Activated T-cell treated with anti-CD3 and anti-CD28 coated beads for 4 hours (primary cell): ENCODE results near the gene TET2.
"Not testable (repeated sequence)": the region's sequence is repeated elsewhere in the genome, so short reads cannot be mapped to it uniquely, and the experiment has no call there.

ENCODE experiments used
- DNase-seq: peaks from one replicate; pipeline ENCODE4 v3.0.0-alpha.2; 2020

The TET2 gene

DNA sequence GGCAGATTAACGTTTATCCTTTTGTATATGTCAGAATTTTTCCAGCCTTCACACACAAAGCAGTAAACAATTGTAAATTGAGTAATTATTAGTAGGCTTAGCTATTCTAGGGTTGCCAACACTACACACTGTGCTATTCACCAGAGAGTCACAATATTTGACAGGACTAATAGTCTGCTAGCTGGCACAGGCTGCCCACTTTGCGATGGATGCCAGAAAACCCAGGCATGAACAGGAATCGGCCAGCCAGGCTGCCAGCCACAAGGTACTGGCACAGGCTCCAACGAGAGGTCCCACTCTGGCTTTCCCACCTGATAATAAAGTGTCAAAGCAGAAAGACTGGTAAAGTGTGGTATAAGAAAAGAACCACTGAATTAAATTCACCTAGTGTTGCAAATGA, 94.8 kb downstream of the TET2 start:
- DNase-seq, result no peak

DNA sequence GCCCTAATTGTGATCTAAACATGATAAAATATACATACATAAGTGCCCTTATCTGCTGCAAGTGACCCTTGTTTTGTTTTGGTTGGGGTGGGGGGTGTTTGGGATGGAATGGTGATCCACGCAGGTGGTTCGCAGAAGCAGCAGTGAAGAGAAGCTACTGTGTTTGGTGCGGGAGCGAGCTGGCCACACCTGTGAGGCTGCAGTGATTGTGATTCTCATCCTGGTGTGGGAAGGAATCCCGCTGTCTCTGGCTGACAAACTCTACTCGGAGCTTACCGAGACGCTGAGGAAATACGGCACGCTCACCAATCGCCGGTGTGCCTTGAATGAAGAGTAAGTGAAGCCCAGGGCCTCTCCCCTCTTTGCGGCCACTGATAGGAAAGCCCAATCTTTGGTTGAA, 96.8 kb downstream of the TET2 start:
- no peak for DNase-seq

DNA sequence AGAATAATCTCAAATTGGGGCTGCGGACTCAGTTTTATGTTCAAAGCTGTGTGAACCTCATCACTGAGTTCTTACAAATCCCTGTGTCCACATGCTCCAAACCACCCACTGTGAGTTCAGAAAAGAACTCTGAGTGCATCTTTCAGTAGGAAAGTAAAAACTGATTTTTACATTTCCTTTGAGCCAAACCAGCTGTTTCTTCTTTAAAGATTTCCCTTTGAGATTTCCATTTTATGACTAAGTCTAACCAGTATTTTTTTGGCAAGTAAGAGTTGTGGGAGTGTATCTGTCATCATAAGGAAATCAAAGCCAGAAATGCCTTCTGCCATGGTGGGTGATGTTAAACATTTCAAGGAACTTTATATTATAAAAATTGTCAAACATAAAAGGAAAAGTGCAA, 100.0 kb downstream of the TET2 start:
- no peak for DNase-seq

DNA sequence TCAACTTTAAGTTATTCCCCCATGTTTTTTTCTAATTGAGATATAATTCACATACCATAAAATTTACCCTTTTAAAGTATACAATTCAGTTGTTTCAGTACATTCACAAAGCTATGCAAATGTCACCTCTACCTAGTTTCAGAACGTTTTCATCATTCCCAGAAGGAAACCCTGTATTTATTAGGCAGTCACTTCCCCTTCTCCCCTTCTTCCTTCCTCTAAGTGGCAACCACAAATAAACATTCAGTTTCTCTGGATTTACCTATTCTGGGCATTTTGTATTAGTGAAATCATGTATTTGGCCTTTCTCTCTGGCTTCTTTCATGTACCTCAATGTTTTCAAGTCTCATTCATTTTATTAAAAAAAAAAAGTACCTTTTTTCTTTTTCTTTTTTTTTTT, 101.9 kb downstream of the TET2 start:
- DNase-seq, result no peak

DNA sequence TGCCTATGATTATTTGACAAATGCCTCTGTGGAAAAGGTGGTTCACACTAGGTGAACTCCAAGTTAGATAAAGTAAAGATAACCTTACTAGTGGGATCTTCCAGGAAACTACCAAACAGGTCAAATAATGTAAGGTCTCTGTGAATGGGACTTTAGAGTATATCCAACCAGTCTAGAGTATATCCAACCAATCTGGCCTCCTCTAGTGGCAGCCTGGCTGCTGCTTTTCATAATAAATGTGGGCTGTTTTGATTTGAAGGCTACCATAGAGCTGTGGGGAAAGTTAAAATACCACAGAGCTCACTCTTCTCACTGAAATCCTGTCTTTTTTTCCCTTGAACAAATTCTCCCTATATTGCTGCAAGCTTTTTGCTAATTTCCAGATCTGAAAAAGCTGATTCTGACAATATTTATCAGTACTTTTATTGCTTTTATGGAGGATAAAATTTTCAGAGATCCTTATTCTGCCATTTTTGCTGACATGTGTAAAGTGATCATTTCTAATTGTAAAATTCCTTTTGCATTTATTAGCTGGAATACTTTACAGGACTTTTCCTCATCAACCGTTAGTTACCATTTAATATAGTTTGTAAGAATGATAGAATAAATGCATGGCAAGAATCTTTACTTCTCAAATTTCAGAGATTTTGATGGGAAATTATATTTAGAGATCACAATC, 111.3 kb downstream of the TET2 start:
- no peak for DNase-seq

DNA sequence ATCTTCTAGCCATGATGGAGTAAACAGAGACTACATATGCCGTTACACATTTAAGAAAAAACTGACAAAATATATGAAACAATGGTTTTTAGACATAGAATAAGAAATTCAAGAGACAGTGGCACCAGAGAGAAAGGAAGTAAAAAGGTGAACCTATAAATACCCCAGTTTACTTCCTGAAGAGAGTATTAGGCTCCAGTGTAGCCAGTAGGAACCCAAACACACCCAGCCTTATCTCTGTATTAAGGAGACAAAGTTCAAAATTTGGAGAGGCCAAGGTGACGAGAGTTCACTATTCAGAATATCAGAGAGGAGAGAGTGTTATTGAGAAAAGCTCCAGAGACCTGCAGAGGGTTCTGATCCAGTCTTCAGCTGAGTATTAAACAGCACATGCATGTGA, 119.0 kb downstream of the TET2 start:
- DNase-seq, result no peak

DNA sequence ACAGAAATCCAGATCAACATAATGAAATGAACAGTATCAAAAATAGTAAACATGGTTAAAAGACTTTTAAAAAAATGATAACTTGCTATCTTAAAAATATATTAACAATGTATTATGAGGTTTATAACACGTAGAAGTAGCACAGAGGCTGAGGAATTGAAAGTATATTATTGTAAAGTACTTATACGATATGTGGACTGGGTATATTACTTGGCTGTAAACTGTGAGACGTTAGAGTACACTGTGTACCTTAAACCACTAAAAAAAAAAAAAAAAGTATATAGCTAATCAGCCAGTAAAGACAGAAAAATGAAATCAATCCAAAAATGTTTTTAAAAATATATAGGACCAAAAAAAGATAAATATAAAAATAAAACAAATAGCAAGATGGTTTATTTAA, 120.6 kb downstream of the TET2 start:
- DNase-seq, result no peak

DNA sequence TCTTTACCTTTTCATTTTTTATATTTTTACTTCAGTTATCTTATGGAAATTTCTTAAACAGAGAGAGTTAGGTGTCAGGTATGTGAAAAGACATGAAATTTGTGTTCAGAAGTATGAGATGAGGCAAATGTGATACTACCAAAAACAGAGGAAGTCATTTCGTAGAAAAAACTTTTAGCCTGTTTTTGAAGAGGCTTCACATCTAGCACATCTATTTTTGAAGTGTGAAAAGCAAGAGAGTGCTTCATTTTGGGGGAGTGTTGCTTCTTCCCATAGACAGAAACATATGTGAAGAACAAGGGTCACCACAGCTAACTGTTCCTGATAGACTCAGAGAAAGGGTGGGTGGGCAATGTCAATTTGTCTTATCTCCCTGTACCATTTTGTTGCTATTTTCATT, 125.3 kb downstream of the TET2 start:
- DNase-seq, result no peak

DNA sequence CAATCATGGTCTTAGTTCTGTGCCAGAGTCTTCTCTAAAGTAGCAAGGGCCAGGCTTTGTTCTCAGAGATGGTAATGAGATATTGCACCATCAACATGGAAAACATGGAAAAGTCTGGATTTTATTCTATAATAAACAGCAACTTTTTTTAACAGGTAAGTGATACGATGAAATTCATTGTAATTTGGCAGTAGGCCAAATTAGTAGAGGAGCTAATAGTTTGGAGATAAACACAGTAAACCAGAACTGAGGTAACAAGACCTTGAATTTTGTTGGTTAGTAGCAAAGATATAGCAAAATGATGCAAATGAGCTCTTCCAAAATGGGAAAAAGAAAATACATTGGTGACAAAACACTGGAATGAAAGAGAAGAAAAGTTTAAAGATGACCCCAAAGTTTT, 126.6 kb downstream of the TET2 start:
- DNase-seq, result no peak

DNA sequence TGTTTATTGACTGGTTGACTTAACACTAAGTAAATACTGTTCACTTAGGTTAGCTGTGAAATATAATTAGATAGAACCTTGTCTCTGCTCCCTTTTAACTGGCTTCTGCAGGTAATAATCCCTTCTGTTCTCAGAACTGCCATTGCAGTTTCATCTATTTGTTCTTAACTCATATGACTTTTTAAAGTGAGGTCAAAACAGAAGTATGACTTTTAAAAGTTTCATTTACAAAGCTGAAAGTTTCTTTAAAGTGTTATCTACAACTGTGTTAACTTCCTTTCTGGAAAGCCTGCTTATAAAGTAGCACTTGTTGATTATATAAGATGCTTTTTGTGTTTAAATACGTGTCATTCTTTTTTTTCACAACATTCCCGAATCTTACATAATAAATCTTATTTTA, 127.4 kb downstream of the TET2 start:
- no peak for DNase-seq

DNA sequence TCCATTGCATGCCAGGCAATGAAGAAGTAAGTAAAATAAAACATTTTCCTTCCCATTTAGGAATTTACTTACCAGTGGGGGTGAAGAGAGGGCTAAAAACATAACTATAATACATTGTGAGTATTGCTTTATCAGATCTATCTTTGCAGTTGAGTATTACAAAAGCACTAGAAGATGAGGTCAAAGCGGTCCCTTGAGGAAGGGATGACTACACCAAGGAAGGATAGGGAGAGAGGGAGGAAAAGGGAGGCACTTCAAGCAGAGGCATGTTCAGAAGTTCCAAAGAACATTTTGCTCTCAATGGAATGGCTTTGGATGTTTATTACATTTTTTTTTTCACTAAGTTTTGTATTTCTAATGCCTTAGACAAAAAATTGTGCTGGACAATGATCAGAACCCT, 127.8 kb downstream of the TET2 start:
- no peak for DNase-seq

DNA sequence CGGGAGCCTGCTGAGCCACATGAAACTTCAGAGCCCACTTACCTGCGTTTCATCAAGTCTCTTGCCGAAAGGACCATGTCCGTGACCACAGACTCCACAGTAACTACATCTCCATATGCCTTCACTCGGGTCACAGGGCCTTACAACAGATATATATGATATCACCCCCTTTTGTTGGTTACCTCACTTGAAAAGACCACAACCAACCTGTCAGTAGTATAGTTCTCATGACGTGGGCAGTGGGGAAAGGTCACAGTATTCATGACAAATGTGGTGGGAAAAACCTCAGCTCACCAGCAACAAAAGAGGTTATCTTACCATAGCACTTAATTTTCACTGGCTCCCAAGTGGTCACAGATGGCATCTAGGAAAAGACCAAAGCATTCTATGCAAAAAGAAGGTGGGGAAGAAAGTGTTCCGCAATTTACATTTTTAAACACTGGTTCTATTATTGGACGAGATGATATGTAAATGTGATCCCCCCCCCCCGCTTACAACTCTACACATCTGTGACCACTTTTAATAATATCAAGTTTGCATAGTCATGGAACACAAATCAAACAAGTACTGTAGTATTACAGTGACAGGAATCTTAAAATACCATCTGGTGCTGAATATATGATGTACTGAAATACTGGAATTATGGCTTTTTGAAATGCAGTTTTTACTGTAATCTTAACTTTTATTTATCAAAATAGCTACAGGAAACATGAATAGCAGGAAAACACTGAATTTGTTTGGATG, 129.9 kb downstream of the TET2 start:
- DNase-seq, result no peak

DNA sequence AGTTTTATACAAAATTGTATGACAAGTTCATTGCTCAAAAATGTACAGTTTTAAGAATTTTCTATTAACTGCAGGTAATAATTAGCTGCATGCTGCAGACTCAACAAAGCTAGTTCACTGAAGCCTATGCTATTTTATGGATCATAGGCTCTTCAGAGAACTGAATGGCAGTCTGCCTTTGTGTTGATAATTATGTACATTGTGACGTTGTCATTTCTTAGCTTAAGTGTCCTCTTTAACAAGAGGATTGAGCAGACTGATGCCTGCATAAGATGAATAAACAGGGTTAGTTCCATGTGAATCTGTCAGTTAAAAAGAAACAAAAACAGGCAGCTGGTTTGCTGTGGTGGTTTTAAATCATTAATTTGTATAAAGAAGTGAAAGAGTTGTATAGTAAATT, 131.0 kb downstream of the TET2 start:
- no peak for DNase-seq

DNA sequence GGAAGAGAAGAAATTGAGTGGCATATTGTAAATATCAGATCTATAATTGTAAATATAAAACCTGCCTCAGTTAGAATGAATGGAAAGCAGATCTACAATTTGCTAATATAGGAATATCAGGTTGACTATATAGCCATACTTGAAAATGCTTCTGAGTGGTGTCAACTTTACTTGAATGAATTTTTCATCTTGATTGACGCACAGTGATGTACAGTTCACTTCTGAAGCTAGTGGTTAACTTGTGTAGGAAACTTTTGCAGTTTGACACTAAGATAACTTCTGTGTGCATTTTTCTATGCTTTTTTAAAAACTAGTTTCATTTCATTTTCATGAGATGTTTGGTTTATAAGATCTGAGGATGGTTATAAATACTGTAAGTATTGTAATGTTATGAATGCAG, 132.6 kb downstream of the TET2 start:
- DNase-seq, result no peak

DNA sequence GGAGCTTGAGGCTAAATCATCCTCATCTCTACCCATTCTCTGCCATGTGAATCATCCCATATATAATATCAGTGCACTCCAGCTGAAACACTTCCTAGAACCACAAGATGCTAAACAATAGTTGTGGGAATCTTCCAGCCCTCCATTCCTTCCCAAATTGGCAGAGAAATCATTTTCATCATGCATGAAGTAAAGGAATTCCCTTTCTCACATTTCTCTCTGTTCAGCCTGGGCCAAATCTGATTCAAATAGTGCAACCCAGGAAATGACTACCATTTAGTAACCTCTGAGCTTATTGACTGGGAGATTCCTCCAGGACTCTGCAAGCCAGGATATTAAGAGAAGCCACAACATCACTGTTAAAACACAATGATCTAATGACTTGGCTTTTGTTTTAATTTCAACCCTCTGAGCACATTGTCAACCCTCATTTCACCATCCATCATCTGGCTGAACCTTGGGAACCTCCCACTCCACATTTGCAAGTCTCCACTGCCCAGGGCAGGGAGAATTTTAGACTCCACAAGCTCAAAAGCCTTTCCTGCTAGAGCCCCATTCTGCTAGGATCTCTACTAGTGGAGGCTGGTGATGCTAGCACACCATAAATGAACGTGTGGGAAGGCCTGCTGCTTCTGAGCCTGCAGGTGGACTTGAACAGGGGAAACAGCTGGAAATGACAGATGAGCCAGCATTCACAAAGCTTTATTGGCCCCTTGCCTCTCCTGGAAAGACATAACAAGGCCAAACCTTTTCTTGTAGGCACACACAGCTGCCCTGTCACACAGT, 133.9 kb downstream of the TET2 start:
- no peak for DNase-seq

DNA sequence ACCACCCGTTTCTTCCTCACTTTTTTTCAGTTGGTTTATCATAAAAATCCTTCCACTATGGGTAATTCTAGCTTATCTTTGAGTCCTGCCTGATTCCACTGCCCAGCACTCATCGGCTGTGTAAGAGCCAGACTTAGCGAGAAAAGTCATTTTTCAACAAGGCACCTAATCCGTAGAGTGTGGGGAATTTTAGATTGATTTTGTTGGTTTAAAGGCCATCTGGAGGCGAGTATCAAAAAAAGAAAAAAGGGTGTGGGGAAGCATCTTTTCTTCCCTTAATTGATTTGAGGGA, 134.4 kb downstream of the TET2 start:
- no peak for DNase-seq

DNA sequence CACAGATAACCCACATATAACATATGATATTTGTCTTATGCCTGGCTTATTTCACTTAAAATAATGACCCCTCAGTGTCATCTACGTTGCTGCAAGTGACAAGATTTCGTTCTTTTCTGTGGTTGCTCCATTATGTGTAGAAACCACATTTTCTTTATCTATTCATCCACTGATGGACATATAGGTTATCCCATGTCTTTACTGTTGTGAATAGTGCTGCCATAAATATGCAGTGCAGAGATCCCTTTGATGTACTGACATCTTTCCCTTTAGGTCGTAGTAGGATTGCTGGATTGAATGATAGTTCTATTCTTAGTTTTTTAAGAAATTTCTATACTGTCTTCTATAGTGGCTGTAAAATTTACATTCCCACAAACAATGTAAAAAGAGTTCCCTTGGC, 135.8 kb downstream of the TET2 start:
- no peak for DNase-seq

DNA sequence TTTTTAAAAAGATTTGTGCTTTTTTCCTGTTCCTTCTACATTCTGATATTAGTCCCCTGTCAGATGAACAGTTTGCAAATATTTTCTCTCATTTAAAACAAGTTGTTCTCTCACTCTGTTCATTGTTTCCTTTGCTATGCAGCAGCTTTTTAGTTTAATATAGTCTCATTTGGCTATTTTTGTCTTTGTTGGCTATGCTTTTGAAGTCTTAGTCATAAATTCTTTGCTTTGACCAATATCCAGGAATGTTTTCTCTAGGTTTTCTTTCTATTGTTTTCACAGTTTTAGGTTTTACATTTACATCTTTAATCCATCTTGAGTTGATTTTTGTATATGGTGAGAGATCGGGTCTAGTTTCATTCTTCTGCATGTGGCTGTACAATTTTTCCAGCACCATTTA, 136.8 kb downstream of the TET2 start:
- no peak for DNase-seq

DNA sequence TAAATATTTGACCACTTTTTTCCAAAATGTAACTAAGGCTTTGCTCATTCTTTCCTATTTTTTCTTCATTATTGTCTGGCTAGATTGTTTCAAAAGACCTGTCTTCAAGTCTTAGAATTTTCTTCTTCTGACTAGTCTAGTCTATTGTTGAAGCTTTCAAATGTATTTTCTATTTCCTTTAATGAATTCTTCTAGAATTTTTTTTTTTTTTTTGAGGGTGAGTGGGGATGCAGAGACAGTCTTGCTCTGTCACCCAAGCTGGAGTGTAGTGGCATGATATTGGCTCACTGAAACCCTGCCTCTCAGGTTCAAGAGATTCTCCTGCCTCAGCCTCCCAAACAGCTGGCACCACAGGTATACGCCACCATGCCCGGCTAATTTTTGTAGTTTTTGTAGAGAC, 141.4 kb downstream of the TET2 start:
- DNase-seq, result no peak

DNA sequence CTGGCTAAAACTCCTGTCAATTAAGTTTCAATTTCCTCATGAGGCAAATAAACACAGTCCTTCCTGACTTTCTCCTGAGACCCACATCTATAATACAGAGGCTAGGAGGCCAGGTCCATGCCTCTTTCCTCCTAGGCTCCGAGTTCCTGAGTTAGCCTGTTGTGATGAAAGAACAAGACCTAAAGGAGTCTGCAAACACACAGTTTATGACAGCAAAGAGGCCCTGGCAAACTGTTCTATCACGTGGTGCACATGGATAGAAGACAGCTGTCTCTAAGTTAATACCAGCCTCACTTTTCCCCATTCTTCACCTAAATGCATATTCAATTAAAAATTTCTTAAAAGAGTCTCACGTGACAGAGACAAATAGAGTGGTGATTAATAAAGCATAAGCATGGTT, 145.2 kb downstream of the TET2 start:
- DNase-seq, result no peak

DNA sequence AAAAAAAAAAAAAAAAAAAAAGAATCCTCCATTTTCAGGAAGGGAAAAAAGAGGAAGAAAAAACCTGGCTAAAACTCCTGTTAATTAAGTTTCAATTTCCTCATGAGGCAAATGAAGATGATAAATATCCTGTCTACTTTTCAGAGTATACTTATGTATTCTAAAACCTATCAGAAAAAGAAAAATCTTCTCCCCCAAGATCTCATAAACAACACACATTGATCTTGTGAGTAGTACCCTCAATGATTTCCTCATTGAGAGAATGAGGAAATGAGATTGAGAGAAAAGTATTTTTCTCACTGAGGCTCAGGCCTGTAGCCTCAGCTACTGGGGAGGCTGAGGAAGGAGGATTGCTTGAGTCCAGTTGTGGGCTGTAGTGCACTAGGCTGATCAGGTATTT, 146.7 kb downstream of the TET2 start:
- DNase-seq, result no peak

DNA sequence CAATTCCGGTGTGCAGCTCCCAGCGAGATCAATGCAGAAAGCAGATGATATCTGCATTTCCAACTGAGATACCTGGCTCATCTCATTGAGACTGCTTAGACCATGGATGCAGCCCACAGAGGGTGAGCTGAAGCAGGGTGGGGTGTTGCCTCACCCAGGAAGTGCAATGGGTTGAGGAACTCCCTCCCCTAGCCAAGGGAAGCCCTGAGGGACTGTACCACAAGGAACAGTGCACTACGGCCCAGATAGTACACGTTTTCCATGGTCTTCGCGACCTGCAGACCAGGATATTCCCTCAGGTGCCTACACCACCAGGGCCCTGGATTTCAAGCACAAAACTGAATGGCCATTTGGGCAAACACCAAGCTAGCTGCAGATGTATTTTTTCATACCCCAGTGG, 150.0 kb downstream of the TET2 start:
- no peak for DNase-seq

DNA sequence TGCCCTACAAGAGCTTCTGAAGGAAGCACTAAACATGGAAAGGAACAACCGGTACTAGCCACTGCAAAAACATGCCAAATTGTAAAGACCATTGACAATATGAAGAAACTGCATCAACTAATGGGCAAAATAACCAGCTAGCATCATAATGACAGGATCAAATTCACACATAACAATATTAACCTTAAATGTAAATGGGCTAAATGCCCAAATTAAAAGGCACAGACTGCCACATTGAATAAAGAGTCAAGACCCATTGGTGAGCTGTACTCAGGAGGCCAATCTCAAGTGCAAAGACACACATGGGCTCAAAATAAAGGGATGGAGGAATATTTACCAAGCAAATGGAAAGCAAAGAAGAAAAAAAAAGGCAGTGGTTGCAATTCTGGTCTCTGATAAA, 152.4 kb downstream of the TET2 start:
- DNase-seq, result not testable (repeated sequence)

DNA sequence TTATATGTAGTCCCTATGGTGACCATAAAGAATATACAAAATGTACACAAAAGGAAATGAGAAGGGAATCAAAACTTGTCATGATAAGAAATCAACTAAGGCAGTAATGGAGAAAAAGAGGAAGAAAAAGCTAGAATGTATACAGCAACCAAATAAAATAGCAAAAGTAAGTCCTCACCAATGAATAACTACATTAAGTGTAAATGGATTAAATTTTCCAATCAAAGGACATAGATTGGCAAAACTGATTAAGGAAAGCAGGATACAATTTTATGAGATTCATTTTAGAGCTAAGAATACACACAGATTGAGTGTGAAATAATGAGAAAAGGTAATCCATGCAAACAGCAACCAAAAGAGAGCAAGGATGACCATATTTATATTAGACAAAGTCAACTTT, 157.4 kb downstream of the TET2 start:
- no peak for DNase-seq
